Cardiac muscle cell (in vitro differentiated cells and primary cell): ENCODE results near the gene GFAP. TPM values are rescaled to one million over a fixed set of nuclear protein-coding genes. Genes with fewer than 3 reads are reported as not detected.

ENCODE experiments used
- DNase-seq, 2 donors: peaks; one replicate each; pipeline versions ENCODE4 v3.0.0 to v3.0.0-alpha.2; 2010 to 2017; ENCODE audit warnings: low read depth in 1 of 2, low spot score in 1 of 2
- H3K27ac ChIP-seq: fragments of 200-600 bp; sonication (generic); 2 replicates; pipeline ENCODE4 v1.5.1; 2016
- H3K27me3 ChIP-seq: fragments of 200-600 bp; sonication (generic); 2 replicates; pipeline ENCODE4 v1.6.0; 2016; ENCODE audit warnings: control low read depth
- H3K36me3 ChIP-seq: fragments of 200-600 bp; sonication (generic); 2 replicates; pipeline ENCODE4 v1.5.1; 2016; ENCODE audit warnings: control low read depth
- H3K4me1 ChIP-seq: fragments of 200-600 bp; sonication (generic); 2 replicates; pipeline ENCODE4 v1.8.1; 2017; ENCODE audit warnings: low read depth, mild to moderate bottlenecking, mixed run types
- H3K4me3 ChIP-seq: fragments of 200-600 bp; sonication (generic); 2 replicates; pipeline ENCODE4 v1.5.1; 2016; ENCODE audit warnings: mild to moderate bottlenecking
- H3K9me3 ChIP-seq: fragments of 200-600 bp; sonication (generic); 2 replicates; pipeline ENCODE4 v1.5.1; 2017; ENCODE audit warnings: low read depth, mild to moderate bottlenecking, control low read depth
- CTCF ChIP-seq: IDR thresholded peaks from 2 replicates; pipeline ENCODE4 v1.5.1; 2012; ENCODE audit warnings: low read depth, mild to moderate bottlenecking, low read length
- polyA plus RNA-seq: library from polyadenylated mRNA; unstranded; fragments of >200 nt; fragmentation: Nextera tagmentation; extraction: Ambion mirVana; gene quantifications from 2 replicates; pipeline ENCODE4 v1.2.1, GENCODE V29; 2016
- total RNA-seq: library from RNA; depleted of rRNA; stranded (reverse); fragments of >200 nt; gene quantifications from 2 replicates; pipeline ENCODE4 v1.2.3, GENCODE V29; 2016

The GFAP gene
- total and polyA plus RNA-seq, 2 experiments from 2014 or later, result 3.5 to 7.0 TPM

GRCh38 chr17:44920565-44920940, 5.3 kb upstream of the GFAP start:
- Histone ChIP-seq H3K27me3 (no peaks in the 10 kb centered on the region), H3K9me3 (no peaks in the 10 kb centered on the region), H3K36me3 (no peaks in the 10 kb centered on the region), H3K4me3 (no peak overlapping the region), H3K4me1 (peaks cover 5% of the 10 kb centered on the region), H3K27ac (no peak overlapping the region)
- TF ChIP-seq CTCF, result no peak
- DNase-seq, result no peak

DNA sequence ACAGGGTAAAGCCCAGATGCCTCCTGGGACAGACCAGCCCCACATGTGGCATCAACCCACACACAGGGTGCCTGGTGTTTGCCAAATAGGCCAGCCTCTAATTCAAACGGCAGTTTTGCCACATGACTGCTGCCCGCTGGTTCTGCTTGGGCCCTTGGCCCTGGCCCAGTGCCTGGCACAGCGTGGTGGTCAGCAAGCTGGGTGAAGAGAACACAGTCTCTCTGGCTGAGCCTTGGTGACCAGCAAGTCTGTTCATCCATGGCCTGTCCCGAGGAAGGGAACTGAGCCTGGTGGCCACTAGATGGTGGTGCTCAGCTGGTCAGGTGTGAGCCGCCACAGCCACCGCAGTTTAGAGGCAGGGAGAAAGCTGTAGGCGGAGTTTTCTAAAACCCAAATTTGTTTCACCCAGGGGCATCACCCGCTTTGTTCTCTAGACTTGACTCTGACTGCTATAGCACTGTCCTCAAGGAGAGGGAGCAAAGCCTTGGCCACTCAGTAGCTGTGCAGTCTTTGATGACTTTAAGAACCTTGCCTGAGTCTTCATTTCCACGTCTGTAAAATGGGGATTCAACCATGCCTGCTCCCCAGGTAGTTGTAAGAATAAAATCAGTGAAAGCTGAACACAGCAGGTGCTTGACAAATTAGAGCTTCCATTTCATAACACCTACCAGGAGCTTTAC, 4.7 kb upstream of the GFAP start:
- peak; percentile 85 to 88 for DNase-seq
- Histone ChIP-seq H3K27ac (no peak overlapping the region), H3K27me3 (no peaks in the 10 kb centered on the region), H3K36me3 (no peaks in the 10 kb centered on the region), H3K9me3 (no peaks in the 10 kb centered on the region), H3K4me1 (peaks cover 5% of the 10 kb centered on the region), H3K4me3 (no peak overlapping the region)
- peak; percentile 84 for TF ChIP-seq CTCF

GRCh38 chr17:44919411-44919810, 4.1 kb upstream of the GFAP start:
- Histone ChIP-seq H3K9me3 (no peaks in the 10 kb centered on the region), H3K27me3 (no peaks in the 10 kb centered on the region), H3K27ac (no peak overlapping the region), H3K4me1 (peaks cover 5% of the 10 kb centered on the region), H3K36me3 (no peaks in the 10 kb centered on the region), H3K4me3 (no peak overlapping the region)
- DNase-seq, result no peak
- TF ChIP-seq CTCF, result no peak

- Histone ChIP-seq H3K27me3 (peaks cover under 1% of the 10 kb centered on the region), H3K27ac (no peak overlapping the region)
- TF ChIP-seq CTCF, result no peak
Measured at GRCh38 chr17:44918006-44918405, 2.7 kb upstream of the GFAP start.

DNA sequence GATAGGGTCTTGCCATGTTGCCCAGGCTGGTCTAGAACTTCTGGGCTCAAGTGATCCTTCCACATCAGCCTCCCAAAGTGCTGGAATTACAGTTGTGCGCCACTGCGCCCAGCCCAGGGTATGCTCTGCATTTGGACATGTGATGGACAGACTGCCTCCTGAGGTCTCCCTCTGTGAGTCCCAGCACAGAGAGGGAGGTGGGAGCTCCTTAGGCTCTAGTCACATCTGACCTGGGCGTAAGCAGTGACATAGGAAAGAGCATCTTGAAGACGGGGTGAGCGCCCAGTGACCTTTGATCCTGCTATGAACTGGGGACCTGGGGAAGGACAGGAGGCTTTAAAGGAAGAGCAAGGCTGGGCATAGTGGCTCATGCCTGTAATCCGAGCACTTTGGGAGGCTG, 2.2 kb upstream of the GFAP start:
- Histone ChIP-seq H3K27ac (no peak overlapping the region), H3K9me3 (no peaks in the 10 kb centered on the region), H3K4me3 (no peak overlapping the region), H3K36me3 (no peaks in the 10 kb centered on the region), H3K4me1 (peaks cover 5% of the 10 kb centered on the region), H3K27me3 (peaks cover 3% of the 10 kb centered on the region)
- no peak for DNase-seq
- no peak for TF ChIP-seq CTCF

More at GRCh38 chr17:44918006-44918405, 2.7 kb upstream of the GFAP start:
- H3K36me3 ChIP-seq, result no peaks in the 10 kb centered on the region
- H3K4me1 ChIP-seq, result peaks cover 5% of the 10 kb centered on the region
- DNase-seq, result no peak
- H3K9me3 ChIP-seq, result no peaks in the 10 kb centered on the region
- H3K4me3 ChIP-seq, result no peak overlapping the region
